ENCODE measurements around the gene BTBD6. TPM values are rescaled to one million over a fixed set of nuclear protein-coding genes. Genes with fewer than 3 reads are reported as not detected.
"Not testable (repeated sequence)": the region's sequence is repeated elsewhere in the genome, so short reads cannot be mapped to it uniquely, and the experiment has no call there.

Gene BTBD6
- total RNA-seq, 1 experiment from 2014 or later = not detected

DNA sequence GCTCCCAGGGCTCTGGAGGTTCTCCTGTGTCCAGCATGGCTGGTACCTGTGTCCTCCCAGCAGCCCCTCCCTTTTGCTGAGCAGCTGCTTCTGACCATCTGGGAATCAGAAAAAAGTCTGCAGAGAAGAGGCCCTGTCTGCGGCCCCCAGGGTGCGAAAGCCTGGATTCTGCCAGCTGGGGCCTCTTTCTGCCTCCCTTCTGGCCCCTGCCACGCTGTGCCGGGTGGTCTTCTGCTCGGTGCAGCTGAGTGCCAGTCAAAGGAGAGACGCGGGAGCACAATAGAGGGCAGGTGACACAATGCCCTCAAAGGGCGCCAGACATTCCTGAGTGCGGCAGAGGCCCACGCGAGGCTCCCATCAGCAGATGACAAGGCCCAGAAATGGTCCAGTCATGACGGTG is 12.6 kb downstream of the BTBD6 start:
- H3K4me3 ChIP-seq = no peak overlapping the region
- no peaks in the 10 kb centered on the region for H3K9me3 ChIP-seq (replicated peaks)
- no peaks in the 10 kb centered on the region for H3K27me3 ChIP-seq
- H3K4me1 ChIP-seq = peaks cover 16% of the 10 kb centered on the region
- no peak overlapping the region for H3K27ac ChIP-seq
- DNase-seq = peak; percentile 59 to 74
- peaks cover 7% of the 10 kb centered on the region for H3K36me3 ChIP-seq

DNA sequence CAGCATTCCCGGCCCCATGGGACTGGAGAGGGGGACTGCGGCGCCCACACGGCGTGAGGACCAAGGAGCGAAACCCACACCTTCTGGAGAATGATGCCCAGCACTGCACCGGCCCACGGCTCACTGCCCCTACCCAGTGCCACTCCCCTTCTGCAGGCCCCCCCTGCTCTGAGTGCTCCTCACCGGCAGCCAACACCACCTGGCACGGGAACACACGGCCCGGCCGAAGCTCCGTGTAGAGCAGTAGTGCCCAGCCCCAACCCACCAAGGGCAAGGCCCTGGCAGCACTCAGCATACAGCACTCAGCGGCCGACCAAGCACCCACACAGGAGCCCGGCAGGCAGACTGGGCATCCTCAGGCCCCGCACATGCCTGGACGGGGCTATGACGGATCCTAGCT is 13.4 kb downstream of the BTBD6 start:
- no peak overlapping the region for H3K4me3 ChIP-seq
- peaks cover 7% of the 10 kb centered on the region for H3K36me3 ChIP-seq
- H3K9me3 ChIP-seq (replicated peaks) = no peaks in the 10 kb centered on the region
- no peak for DNase-seq
- no peak overlapping the region for H3K27ac ChIP-seq
- peaks cover 14% of the 10 kb centered on the region for H3K4me1 ChIP-seq
- H3K27me3 ChIP-seq = no peaks in the 10 kb centered on the region

DNA sequence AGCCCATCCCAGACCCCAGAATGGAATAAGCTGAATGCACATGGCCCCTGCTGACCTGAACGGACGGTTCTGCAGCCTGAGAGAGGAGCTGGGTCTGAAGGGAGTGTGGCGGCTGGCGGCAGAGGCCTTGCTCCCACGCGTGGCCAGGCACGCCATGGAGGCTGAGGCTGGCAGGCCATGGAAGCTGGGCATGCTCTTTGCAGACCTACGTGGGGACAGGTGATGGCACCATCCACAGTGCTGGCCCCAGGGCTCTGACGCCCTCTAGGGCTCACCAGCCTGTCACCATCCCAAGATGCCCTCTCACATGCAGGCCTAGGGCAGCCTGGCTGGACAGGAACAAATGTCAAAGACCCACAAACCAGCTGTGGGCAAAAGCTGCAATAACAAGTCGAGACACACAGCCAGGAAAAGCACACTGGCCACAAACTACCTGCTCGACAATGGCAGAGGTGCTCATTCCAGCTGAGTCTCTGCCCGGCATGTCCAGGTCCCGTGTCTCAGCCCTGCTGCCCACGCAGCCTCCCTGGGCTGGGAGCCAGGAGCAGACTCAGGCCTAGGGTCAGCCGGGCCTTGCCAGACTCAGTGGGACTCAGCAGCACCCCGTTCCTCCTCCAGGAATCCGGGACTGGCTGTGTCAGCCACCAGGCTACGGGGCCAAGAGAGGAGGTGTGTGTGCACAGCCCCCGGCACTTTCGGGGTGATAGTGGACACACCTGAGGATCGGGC is 19.7 kb downstream of the BTBD6 start:
- H3K4me3 ChIP-seq = no peak overlapping the region
- DNase-seq = no peak
- no peak overlapping the region for H3K27ac ChIP-seq
- peaks cover 7% of the 10 kb centered on the region for H3K36me3 ChIP-seq
- H3K27me3 ChIP-seq = no peaks in the 10 kb centered on the region
- no peaks in the 10 kb centered on the region for H3K4me1 ChIP-seq
- no peaks in the 10 kb centered on the region for H3K9me3 ChIP-seq (replicated peaks)

DNA sequence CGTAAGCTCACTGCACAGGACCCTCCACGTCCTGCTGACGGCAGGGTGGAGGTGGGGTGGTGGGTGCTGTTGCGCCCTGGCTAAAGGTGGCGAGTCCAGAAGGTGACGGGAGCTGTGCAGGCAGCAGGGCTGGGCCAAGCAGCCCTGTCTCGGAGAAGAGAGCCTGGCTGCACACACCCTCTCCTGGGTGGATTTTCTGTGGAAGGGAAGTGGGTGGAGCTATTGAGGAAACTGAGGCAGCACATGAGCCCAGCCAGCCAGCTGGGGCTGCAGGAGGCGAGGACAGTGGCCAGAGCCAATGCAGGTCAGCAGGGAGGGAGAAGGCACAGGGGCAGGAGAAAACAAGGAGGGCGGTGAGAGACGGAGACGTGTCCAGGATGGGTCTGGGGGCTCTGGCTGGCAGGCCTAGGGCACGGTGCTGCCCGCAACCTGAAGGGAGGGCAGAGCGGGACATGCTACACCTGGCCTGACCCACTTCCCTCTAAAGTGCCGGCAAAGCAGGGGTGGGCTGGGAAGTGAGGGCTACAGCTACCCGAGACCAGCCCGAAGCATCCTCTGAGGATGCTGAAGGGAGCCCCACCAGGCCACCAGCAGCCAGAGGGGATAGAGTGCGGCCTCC is 20.5 kb downstream of the BTBD6 start:
- H3K9me3 ChIP-seq (replicated peaks) = no peaks in the 10 kb centered on the region
- H3K27me3 ChIP-seq = no peaks in the 10 kb centered on the region
- H3K36me3 ChIP-seq = peaks cover 5% of the 10 kb centered on the region
- H3K4me3 ChIP-seq = no peak overlapping the region
- no peak for DNase-seq
- no peak overlapping the region for H3K27ac ChIP-seq
- H3K4me1 ChIP-seq = no peaks in the 10 kb centered on the region

DNA sequence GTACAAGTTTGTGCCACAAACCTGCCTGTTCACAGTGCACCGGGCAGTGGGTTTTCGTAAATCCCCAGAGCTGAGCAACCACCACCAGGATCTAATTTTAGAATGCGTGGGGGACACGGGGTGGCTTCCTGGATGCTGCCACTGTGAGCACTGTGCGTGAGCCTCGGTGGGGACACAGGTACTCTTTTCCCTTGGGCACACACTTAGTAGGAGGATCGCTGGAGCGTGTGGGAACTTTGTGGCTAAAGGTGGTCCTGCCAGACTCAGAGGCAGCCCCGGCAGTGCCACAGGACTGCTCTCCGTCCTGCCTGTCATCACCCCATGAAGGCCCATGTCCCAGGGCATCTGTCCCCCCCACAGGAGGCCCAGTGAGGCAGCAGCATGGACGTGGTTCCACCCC is 21.1 kb downstream of the BTBD6 start:
- Histone ChIP-seq H3K9me3 (replicated peaks) (no peaks in the 10 kb centered on the region), H3K4me1 (no peaks in the 10 kb centered on the region), H3K27ac (no peak overlapping the region), H3K27me3 (no peaks in the 10 kb centered on the region), H3K36me3 (no peaks in the 10 kb centered on the region), H3K4me3 (no peak overlapping the region)
- DNase-seq = no peak

DNA sequence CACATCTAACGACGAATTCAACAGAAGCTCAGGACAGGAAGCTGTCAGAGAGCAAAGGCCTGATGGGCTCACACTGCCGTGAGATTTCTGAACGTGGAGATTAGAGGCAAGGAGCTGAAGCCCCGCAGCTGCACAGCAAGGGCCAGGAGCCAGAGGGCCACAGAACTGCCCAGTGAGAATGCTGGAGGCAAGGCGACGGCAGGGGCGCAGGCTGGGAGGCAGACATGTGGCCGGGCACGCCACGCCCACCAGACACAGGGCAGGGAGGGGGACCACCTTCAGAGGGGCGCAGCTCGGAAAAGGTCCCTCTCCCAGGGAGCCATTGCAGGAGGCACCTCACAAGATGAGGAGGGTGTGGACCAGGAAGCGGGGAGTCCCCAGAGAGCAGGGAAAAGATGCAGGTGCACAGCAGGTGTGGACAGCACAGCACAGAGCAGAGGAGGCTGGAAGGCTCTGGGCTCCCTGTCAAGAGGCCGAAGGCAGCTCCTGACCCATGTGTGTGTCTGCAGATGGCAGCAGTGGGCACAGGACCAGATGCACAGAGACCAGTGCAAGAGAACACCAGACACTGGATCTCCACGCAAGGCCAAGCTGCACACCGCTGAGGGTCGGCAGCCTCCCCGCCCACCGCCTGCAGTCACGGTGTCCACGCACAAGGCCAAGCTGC is 23.0 kb downstream of the BTBD6 start:
- Histone ChIP-seq H3K9me3 (replicated peaks) (no peaks in the 10 kb centered on the region), H3K4me3 (no peak overlapping the region), H3K27me3 (no peaks in the 10 kb centered on the region), H3K27ac (no peak overlapping the region), H3K4me1 (peaks cover 7% of the 10 kb centered on the region), H3K36me3 (no peaks in the 10 kb centered on the region)
- no peak for DNase-seq

DNA sequence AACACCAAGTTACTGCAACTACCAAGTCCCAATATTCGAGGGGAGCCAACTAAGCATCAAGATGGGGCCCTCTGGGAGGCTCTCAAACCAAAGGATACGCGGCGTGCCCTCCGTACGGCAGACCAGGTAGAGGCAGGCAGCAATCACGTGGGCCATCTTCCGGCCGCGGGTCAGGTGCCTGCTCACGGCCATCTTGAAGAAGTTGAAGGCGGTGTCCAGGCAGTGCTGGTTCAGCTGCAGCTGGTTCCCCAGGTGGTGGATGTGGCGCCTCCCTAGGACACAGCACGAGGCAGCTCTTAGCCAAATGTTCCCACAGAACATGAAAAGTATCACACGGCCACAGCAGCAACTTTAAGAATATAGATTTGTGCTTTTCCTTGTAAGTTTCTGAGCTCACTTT is 24.3 kb downstream of the BTBD6 start:
- no peak for DNase-seq

DNA sequence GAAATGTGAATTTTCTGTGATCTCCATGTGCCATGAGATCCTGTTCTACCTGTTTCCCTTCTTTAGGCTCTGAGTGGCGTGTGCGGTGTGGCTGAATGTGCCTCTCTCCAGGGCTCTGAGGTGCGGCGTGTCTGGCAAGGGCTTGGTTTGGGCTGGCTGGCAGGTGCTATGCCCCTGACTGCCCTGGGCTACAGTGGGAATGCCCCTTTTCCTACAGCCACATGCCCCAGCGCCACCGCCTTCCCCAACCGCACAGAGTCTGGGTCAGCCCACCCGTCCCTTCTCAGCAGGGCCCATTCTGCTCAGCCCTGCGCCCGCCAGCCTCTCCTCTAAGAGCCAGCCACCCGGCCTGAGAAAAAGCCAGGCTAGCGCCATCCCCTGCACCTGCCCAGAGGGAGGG is 24.7 kb downstream of the BTBD6 start:
- H3K4me1 ChIP-seq = peaks cover 7% of the 10 kb centered on the region
- no peak overlapping the region for H3K4me3 ChIP-seq
- H3K9me3 ChIP-seq (replicated peaks) = no peaks in the 10 kb centered on the region
- H3K27me3 ChIP-seq = no peaks in the 10 kb centered on the region
- no peaks in the 10 kb centered on the region for H3K36me3 ChIP-seq
- H3K27ac ChIP-seq = no peak overlapping the region
- DNase-seq = no peak

More for the DNA sequence above, 24.3 kb downstream of the BTBD6 start:
- no peaks in the 10 kb centered on the region for H3K9me3 ChIP-seq (replicated peaks)
- no peak overlapping the region for H3K27ac ChIP-seq
- no peaks in the 10 kb centered on the region for H3K27me3 ChIP-seq
- no peaks in the 10 kb centered on the region for H3K36me3 ChIP-seq
- no peak overlapping the region for H3K4me3 ChIP-seq
- peaks cover 7% of the 10 kb centered on the region for H3K4me1 ChIP-seq

DNA sequence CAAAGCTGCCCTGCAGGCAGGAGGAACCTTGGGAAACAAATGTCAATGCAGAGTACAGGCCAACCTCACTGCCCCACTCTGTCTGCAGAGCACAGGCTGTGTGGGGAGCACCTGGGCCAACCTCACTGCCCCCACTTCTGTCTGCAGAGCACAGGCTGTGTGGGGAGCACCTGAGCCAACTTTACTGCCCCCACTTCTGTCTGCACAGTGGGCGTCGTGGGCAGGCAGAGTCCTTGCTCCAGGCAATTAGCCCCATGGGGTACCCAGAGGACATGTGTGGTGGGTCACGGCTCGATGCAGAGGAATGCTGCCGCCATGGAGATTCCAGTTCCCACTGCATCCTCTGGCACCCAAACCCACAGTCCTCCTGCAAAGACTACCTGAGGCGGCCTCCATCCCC is 26.3 kb downstream of the BTBD6 start:
- Histone ChIP-seq H3K9me3 (replicated peaks) (no peaks in the 10 kb centered on the region), H3K36me3 (no peaks in the 10 kb centered on the region), H3K27me3 (no peaks in the 10 kb centered on the region), H3K4me3 (no peak overlapping the region), H3K27ac (no peak overlapping the region), H3K4me1 (peaks cover 7% of the 10 kb centered on the region)
- DNase-seq = no peak

DNA sequence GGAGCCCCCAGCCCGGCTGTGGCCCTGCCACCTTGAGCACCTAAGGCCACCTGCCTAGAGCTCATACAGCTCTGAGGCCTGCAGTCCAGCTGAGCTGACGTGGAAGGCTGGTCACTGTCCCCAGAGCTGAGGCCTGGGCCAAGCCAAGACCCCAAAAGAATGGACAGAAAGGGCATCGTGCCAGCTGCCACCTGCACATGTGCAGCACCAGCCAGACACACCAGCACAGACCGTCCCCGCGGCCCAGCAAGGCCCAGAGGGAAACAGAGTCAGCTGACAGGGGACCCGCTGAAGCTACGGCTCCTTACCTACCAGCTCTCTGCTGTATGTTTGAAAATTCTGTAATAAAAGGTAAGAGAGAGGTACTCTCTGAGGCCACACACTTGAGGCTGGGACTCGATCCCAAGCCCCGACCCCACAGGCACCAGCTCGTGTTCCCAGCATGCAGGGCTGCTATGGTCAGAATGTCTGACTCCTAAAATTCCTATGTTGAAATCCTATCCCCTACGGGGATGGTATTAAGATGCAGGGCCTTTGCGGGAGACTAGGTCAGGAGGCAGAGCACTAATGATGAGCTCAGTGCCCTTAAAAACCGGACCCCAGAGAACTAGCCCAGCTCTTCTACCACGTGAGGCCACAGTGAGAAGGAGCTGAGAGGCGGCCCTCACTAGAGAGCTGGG is 27.1 kb downstream of the BTBD6 start:
- Histone ChIP-seq H3K9me3 (replicated peaks) (no peaks in the 10 kb centered on the region), H3K36me3 (0 out of 2 replicates have a peak, but pooled peaks cover 4% of the 10 kb centered on the region), H3K4me1 (peaks cover 7% of the 10 kb centered on the region), H3K27me3 (no peaks in the 10 kb centered on the region), H3K4me3 (no peak overlapping the region), H3K27ac (no peak overlapping the region)
- peak; percentile 53 to 56 for DNase-seq

DNA sequence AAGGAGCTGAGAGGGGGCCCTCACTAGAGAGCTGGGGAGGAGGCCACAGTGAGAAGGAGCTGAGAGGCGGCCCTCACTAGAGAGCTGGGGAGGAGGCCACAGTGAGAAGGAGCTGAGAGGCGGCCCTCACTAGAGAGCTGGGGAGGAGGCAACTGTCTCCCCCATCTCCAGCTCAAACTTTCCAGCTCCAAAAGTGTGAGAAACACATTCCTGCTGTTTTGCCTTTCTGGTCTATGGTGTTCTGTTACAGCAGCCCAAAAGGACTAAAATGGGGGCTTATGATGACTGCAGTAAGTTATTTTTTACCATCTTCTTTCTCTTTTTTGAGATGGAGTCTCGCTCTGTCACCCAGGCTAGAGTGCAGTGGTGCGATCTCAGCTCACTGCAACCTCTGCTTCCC is 29.1 kb downstream of the BTBD6 start:
- H3K9me3 ChIP-seq (replicated peaks); H3K36me3 ChIP-seq; H3K4me3 ChIP-seq; H3K27ac ChIP-seq; DNase-seq; H3K27me3 ChIP-seq; H3K4me1 ChIP-seq: not testable (repeated sequence)

DNA sequence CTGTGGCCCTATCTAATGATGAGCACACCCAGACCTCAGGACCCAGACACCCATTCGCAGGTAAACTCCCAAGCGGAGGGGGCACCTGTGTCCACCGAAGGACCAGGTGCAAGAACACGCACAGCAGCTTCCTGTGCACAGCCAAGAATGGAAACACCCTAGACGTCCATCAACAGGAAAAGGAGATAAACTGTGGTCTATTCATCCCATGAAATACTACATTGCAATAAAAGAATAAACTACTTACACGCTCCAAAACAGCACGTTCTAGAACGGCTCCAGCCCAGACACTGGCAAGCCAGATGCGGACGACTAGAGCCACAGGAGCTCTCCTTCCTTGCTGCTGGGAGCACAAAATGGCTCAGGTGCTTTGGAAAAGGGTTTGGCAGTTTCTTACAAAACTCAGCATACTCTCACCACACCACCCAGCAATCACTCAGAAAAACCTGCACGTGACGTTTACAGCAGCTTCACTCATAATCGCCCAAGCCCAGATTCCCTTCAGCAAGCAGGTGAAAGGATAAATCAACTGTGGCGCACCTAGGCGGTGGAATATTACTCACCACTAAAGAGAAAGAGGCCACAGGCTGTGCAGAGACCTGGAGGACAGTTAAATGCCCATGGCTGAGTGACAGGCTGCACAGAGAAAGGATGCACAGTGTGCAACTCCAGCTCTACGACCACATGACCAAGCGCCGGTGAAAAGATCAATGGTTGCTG is 31.5 kb downstream of the BTBD6 start:
- no peak for DNase-seq
- Histone ChIP-seq H3K27me3 (no peaks in the 10 kb centered on the region), H3K27ac (no peak overlapping the region), H3K9me3 (replicated peaks) (no peaks in the 10 kb centered on the region), H3K4me1 (peaks cover 7% of the 10 kb centered on the region), H3K4me3 (no peak overlapping the region), H3K36me3 (0 out of 2 replicates have a peak, but pooled peaks cover 4% of the 10 kb centered on the region)

DNA sequence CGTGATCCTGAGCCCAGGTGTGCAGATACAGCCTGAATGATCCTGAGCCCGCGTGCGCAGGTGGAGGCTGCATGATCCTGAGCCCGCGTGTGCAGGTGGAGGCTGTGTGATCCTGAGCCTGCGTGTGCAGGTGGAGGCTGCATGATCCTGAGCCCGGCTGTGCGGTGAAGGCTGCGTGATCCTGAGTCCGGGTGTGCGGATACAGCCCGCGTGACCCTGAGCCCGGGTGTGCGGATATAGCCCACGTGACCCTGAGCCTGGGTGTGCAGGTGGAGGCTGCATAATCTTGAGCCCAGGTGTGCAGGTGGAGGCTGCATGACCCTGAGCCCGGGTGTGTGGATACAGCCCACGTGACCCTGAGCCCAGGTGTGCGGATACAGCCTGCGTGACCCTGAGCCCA is 32.2 kb downstream of the BTBD6 start:
- Histone ChIP-seq H3K4me3 (no peak overlapping the region), H3K27me3 (no peaks in the 10 kb centered on the region), H3K36me3 (0 out of 2 replicates have a peak, but pooled peaks cover 4% of the 10 kb centered on the region), H3K9me3 (replicated peaks) (no peaks in the 10 kb centered on the region), H3K27ac (no peak overlapping the region), H3K4me1 (peaks cover 2% of the 10 kb centered on the region)
- no peak for DNase-seq

DNA sequence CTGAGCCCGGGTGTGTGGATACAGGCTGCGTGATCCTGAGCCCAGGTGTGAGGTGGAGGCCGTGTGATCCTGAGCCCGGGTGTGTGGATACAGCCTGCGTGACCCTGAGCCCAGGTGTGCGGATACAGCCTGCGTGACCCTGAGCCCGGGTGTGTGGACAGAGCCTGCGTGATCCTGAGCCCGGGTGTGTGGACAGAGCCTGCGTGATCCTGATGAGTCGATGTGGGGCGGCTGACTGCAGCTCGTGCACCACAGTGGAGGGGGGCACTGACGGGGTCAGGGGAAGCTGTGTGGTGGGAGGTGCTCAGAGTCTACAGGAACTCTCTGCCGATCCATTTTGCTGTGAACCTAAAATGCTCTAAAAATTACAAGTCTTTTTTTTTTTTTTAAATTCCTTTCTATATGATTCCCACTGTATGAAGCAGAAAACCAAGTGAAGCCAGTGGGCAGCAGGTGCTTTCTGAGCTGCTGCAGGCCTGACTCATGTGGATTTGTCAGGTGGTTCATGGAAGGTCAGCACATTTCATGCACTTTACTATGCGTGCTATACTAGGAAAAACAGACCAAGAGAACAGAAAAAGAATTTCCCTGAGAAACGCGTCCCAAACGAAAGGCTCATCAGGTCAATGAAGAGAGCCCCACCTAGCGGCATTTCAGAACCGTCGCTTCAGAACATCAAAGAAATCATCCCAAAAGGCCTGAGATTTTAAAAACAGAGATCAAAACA is 33.2 kb downstream of the BTBD6 start:
- Histone ChIP-seq H3K36me3 (0 out of 2 replicates have a peak, but pooled peaks cover 4% of the 10 kb centered on the region), H3K4me3 (no peak overlapping the region), H3K27me3 (no peaks in the 10 kb centered on the region), H3K9me3 (replicated peaks) (no peaks in the 10 kb centered on the region), H3K27ac (no peak overlapping the region), H3K4me1 (no peaks in the 10 kb centered on the region)
- DNase-seq = peak in 1 of 2 experiments; percentile 31
